ENCODE measurements around the gene BUD31. TPM values are rescaled to one million over a fixed set of nuclear protein-coding genes. Genes with fewer than 3 reads are reported as not detected.
A peak's percentile ranks its signal among the peaks of the same experiment; 100 is the strongest.

BUD31 gene
- total and polyA plus RNA-seq, 10 of the 15 experiments (the other 5 are each of a cell fraction or from before 2014, with no cell fraction given) = 74.2 to 317 (median 130) TPM

- no peaks in the 10 kb centered on the region; the same call in 1 of the 2 replicates for H3K79me2 ChIP-seq (ENCODE audit: control insufficient read depth, insufficient read depth, low read length)
- ChIA-PET CTCF (no interaction called here), RAD21 (ENCODE audit: unreplicated experiment) (no interaction called here), POLR2A (interaction anchor here (0.5 to 0.7 kb wide), 2 partner anchors 12 to 40 kb away, joined by 3 to 5 read pairs; no protein-coding TSS in a partner anchor), SMC1A (ENCODE audit: uncharacterized antibody, unreplicated experiment) (interaction anchor here (0.6 kb wide), 1 partner anchor 315 kb away, joined by 3 read pairs; no protein-coding TSS in a partner anchor)
- H3K4me3 ChIP-seq = no peak overlapping the region
- no peak overlapping the region; the same call in 1 of the 2 replicates for H3K4me2 ChIP-seq (ENCODE audit: control insufficient read depth, insufficient read depth)
- H3K27ac ChIP-seq (ENCODE audit: control insufficient read depth, insufficient read depth) = no peak overlapping the region
- H2AFZ ChIP-seq (ENCODE audit: control insufficient read depth, low read depth, low read length) = no peak overlapping the region
- no peaks in the 10 kb centered on the region for H4K20me1 ChIP-seq (ENCODE audit: control insufficient read depth, insufficient read depth)
- no peak overlapping the region for H3K9ac ChIP-seq (ENCODE audit: control insufficient read depth, insufficient read depth, low read length)
- peaks cover 4% of the 10 kb centered on the region; the same call in 1 of the 2 replicates for H3K4me1 ChIP-seq (ENCODE audit: control insufficient read depth, insufficient read depth, low read length)
- ATAC-seq (no peak), FAIRE-seq (no peak), DNase-seq (ENCODE audit: low read depth, low spot score) (no peak)
- H3K36me3 ChIP-seq (ENCODE audit: control insufficient read depth in 2 of 2, insufficient read depth in 2 of 2, low read length in 1 of 2) = peaks cover 42 to 60% of the 10 kb centered on the region in 2 experiments
- no TSS peak for BruUV-seq (replicated peaks)
- TF ChIP-seq RUNX3 (IDR thresholded peaks at IDR 0.05; ENCODE audit: low read length) (no peak), POLR2A (IDR thresholded peaks at IDR 0.05; ENCODE audit: low read depth, low read length) (peak; percentile 67)
- in situ Hi-C loops (cut with MboI) (no loop called here), intact Hi-C loops (cut with micrococcal nuclease; ENCODE audit: unreplicated experiment) (no loop called here)
- 95% methylated on average over 23 of the region's 23 CpGs for WGBS (ENCODE audit: insufficient coverage, insufficient replicate concordance, low lambda C conversion rate, missing lambda C conversion rate)
- no peaks in the 10 kb centered on the region for H3K27me3 ChIP-seq (replicated peaks in 1 of 2; ENCODE audit: control insufficient read depth in 2 of 2, insufficient read depth in 2 of 2, low read length in 1 of 2)
- no peaks in the 10 kb centered on the region for H3K9me3 ChIP-seq (replicated peaks; ENCODE audit: control insufficient read depth, insufficient read depth, low read length)
Observed at GRCh38 chr7:99390941-99391602, 17.7 kb upstream of the BUD31 start.

- ChIA-PET POLR2A (interaction anchor here (0.5 kb wide), 1 partner anchor 11 kb away, joined by 3 read pairs; no protein-coding TSS in a partner anchor), SMC1A (ENCODE audit: uncharacterized antibody, unreplicated experiment) (no interaction called here), RAD21 (ENCODE audit: unreplicated experiment) (no interaction called here), CTCF (no interaction called here)
- DNase-seq (ENCODE audit: low read depth, low spot score) (no peak), FAIRE-seq (no peak), ATAC-seq (no peak)
- TF ChIP-seq POLR2A (IDR thresholded peaks at IDR 0.05; ENCODE audit: low read depth, low read length) (0 out of 2 replicates have a peak, but pooled peaks have one; percentile 28), TCF12 (IDR thresholded peaks at IDR 0.05; ENCODE audit: low read depth, low read length) (no peak), TCF7 (IDR thresholded peaks at IDR 0.05; ENCODE audit: borderline replicate concordance) (no peak), MEF2B (IDR thresholded peaks at IDR 0.05; ENCODE audit: partially characterized antibody, poor library complexity, severe bottlenecking) (no peak), HDAC2 (IDR thresholded peaks at IDR 0.05) (no peak)
- BruUV-seq (replicated peaks) = TSS peak; percentile 40
- WGBS (ENCODE audit: insufficient coverage, insufficient replicate concordance, low lambda C conversion rate, missing lambda C conversion rate) = 46% methylated on average over 8 of the region's 8 CpGs
- no peaks in the 10 kb centered on the region for H3K27me3 ChIP-seq (replicated peaks in 1 of 2; ENCODE audit: control insufficient read depth in 2 of 2, insufficient read depth in 2 of 2, low read length in 1 of 2)
- no peak overlapping the region for H3K9ac ChIP-seq (ENCODE audit: control insufficient read depth, insufficient read depth, low read length)
- H2AFZ ChIP-seq (ENCODE audit: control insufficient read depth, low read depth, low read length) = no peak overlapping the region
- intact Hi-C loops (cut with micrococcal nuclease; ENCODE audit: unreplicated experiment) (no loop called here), in situ Hi-C loops (cut with MboI) (no loop called here)
- no peaks in the 10 kb centered on the region; the same call in 1 of the 2 replicates for H3K79me2 ChIP-seq (ENCODE audit: control insufficient read depth, insufficient read depth, low read length)
- peaks cover 42 to 56% of the 10 kb centered on the region in 2 experiments for H3K36me3 ChIP-seq (ENCODE audit: control insufficient read depth in 2 of 2, insufficient read depth in 2 of 2, low read length in 1 of 2)
- no peaks in the 10 kb centered on the region for H4K20me1 ChIP-seq (ENCODE audit: control insufficient read depth, insufficient read depth)
- no peak overlapping the region for H3K27ac ChIP-seq (ENCODE audit: control insufficient read depth, insufficient read depth)
- H3K9me3 ChIP-seq (replicated peaks; ENCODE audit: control insufficient read depth, insufficient read depth, low read length) = no peaks in the 10 kb centered on the region
- H3K4me2 ChIP-seq (ENCODE audit: control insufficient read depth, insufficient read depth) = no peak overlapping the region
- no peak overlapping the region for H3K4me3 ChIP-seq
- H3K4me1 ChIP-seq (ENCODE audit: control insufficient read depth, insufficient read depth, low read length) = peaks cover 4% of the 10 kb centered on the region; the same call in 1 of the 2 replicates
Observed at GRCh38 chr7:99392046-99392445, 16.7 kb upstream of the BUD31 start.
